OCI-M2 (cell line): Measurements from ENCODE around the gene MFRP.

Source experiments
- DNase-seq: peaks from one replicate; lab custom pipeline; 2025; ENCODE audit not compliant: unreplicated experiment; lab: John Stamatoyannopoulos, UW

Gene MFRP

DNA sequence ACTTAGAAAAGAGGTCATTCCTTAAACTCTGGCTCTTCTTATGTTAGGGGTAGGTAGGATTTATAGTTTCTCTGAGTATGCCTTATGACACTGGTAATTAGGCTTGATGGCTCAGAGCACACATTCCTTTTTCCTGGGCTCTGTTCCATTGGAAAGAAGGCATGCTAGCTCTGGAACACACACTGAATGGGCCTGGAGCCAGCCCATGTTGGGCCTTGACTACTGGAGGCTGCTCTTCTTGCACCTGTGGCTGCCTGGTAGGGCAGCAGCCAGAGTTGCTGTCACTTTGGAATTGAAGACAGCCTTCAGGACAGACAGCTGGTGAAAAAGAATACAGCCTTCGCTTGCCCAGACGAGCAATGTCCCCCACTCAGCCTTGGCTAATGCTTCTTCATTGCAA, 47.8 kb downstream of the MFRP start:
- DNase-seq, result no peak

DNA sequence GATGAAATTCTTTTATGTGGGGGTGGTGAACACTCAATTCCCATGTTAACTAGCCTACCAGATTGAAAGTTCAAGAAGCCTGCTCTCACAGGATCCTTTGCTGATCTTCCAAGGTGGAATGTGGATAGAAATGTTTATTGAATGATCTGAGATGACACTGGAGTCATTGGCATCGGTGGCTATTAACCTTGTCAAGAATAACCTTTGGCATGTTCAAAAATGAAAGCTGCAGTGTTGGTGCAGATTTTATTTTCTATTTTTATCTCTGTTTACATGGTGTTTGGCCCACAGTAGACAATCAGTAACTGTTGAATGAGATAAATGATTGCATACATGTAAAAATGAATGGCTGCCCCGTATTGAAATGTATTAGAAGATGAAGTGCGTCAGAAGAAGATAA, 48.6 kb downstream of the MFRP start:
- DNase-seq, result no peak

DNA sequence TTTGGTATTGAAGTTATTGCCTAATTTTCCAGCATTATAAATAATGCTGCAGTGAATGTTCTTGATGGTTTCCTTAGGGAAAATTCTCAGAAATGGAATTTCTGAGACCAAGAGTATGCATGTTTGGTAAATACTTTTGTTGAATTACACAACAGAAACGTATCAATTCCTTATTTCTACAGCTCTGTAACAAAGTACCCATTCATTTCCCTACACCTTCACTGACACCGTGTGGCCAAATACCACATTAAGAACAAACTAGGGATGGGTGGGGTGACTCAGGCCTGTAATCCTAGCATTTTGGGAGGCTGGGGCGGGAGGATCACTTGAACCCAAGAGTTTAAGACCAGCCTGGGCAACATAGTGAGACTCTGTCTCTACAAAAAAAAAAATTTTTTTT, 51.3 kb downstream of the MFRP start:
- no peak for DNase-seq

DNA sequence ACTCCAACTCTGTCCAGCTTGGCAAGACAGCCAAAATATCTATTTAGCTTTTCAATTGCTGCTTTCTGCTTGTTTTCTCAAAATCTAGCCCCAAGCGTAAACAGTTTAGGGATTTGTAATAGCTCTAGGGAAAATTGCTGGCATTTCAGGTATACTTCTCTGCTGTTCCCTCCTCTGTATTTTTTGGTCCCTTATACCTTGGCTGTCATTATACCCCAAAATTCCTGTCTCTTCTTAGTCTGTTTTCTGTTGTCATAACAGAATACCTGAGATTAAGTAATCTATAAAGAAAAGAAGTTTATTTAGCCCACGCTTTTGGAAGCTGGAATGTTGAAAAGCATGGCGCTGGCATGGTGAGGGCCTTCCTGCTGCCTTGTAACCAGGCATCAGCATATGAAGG, 53.0 kb downstream of the MFRP start:
- DNase-seq, result no peak

DNA sequence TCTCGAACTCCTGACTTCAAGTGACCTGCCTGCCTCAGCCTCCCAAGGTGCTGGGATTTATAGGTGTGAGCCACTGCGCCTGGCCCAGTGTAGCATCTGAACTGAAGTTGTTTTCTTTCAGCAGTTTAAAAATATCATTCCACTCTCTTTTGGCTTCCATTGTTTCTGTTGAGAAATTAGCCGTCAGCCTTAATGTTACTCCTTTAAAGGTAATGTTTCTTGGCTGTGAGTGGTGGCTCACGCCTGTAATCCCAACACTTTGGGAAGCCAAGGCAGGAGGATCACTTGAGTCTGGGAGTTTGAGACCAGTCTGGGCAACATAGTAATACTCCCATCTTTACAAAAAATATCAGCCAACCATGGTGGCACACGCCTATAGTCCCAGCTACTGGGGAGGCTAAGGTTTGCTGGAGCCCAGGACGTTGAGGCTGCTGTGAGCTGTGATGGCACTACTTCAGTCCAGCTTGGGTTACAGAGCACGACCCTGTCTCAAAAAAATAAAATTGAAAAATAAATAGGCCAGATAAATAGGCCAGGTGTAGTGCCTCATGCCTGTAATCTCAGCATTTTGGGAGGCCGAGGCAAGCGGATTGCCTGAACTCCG, 55.5 kb downstream of the MFRP start:
- DNase-seq, result no peak
